ENCODE measurements around the gene DLGAP1. TPM values are rescaled to one million over a fixed set of nuclear protein-coding genes. Genes with fewer than 3 reads are reported as not detected.

The DLGAP1 gene
- total RNA-seq, 1 donor from 2014 or later, result 3.7 TPM

DNA sequence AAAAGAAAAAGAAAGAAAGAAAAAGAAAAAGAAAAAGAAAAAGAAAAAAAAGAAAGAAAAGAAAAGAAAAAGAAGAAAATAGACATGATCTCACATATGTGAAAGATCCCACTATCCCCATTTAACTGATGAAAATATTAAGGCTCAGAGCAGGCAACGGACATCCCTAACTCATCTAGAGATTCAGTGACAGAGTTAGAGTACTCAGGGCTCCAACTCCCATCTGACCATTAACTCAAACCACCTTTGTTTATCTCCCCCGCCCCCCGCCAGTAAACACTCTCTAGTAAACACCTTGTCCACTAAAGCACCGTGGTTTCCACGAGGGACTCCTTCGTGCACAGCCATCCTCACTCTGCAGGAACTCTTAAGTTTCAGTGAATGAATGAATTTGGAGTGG lies 862.2 kb downstream of the DLGAP1 start:
- Mint-ChIP-seq H3K27me3 (no peaks in the 10 kb centered on the region), H3K36me3 (peaks cover 3% of the 10 kb centered on the region), H3K4me3 (peak overlapping the region; percentile 91), H3K4me1 (ENCODE audit: unreplicated experiment) (peaks cover 47% of the 10 kb centered on the region), H3K9me3 (no peaks in the 10 kb centered on the region), H3K27ac (peak overlapping the region; percentile 97)
- TF ChIP-seq, protein P1, sequence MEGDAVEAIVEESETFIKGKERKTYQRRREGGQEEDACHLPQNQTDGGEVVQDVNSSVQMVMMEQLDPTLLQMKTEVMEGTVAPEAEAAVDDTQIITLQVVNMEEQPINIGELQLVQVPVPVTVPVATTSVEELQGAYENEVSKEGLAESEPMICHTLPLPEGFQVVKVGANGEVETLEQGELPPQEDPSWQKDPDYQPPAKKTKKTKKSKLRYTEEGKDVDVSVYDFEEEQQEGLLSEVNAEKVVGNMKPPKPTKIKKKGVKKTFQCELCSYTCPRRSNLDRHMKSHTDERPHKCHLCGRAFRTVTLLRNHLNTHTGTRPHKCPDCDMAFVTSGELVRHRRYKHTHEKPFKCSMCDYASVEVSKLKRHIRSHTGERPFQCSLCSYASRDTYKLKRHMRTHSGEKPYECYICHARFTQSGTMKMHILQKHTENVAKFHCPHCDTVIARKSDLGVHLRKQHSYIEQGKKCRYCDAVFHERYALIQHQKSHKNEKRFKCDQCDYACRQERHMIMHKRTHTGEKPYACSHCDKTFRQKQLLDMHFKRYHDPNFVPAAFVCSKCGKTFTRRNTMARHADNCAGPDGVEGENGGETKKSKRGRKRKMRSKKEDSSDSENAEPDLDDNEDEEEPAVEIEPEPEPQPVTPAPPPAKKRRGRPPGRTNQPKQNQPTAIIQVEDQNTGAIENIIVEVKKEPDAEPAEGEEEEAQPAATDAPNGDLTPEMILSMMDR (conservative IDR thresholded peaks at IDR 0.05), result no peak
- DNase-seq (ENCODE audit: extremely low spot score, unreplicated experiment), result no peak

DNA sequence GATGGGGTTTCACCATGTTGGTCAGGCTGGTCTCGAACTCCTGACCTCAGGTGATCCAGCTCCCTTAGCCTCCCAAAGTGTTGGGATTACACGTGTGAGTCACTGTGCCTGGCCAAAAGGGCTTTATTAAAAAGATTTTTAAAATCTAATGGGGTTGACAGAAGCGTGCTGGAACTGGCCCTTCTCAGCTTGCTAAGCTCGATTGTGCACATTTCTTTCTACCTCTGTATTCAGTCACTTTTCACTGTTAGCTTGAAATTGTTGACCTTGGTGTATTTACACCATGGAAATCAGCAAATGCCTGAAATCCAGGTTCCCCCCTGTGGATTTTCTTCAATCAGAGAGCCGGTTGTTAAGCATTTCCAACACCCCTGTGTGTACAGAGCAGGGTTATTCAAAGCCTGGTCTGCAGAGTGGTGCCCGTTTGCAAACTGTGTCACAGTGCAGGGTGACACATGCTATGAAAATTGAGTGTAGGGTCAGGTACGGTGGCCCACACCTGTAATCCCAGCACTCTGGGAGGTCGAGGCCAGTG lies 864.9 kb downstream of the DLGAP1 start:
- H3K36me3 Mint-ChIP-seq, result no peaks in the 10 kb centered on the region
- H3K4me1 Mint-ChIP-seq (ENCODE audit: unreplicated experiment), result peaks cover 30% of the 10 kb centered on the region
- peak overlapping the region; percentile 46 for H3K27ac Mint-ChIP-seq
- H3K4me3 Mint-ChIP-seq, result no peak overlapping the region
- TF ChIP-seq, protein P1 (conservative IDR thresholded peaks at IDR 0.05), result no peak
- no peak for DNase-seq (ENCODE audit: extremely low spot score, unreplicated experiment)
- H3K9me3 Mint-ChIP-seq, result peaks cover 5% of the 10 kb centered on the region
- no peaks in the 10 kb centered on the region for H3K27me3 Mint-ChIP-seq

DNA sequence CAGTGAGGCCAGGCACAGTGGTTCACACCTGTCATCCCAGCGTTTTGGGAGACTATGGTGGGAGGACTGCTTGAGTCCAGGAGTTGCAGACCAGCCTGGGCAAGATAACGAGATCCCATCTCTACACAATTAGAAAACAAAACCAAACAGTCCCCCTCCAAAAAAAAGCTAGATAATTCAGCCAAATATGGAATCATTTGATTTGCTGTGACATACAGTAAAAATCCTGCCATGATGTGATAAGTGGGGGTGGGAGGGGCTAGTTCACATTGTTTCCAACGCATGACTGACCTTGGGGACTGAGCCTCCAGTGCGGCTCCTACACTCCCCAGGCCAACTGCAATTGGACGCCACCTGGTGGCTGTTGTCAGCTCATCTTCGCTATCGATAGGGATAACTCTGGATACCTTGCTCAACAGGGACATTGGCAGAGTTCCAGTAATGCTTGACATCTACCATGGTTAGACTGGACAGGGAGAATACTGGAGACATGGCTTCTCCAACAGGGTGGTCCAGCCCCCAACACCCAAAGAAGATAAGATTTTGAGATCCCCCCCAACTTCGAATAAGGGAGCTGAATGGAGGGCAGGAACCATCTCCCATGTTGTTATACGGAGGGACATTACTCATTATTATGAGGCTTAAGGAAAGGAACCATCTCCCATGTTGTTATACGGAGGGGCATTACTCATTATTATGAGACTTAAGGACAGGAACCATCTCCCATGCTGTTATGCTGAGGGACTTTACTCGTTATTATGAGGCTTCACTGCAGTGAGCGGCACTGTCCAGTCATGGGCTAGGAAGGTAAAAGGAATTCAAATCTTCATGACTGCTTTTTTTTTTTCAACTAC lies 869.2 kb downstream of the DLGAP1 start:
- Mint-ChIP-seq H3K27me3 (peaks cover 3% of the 10 kb centered on the region), H3K36me3 (no peaks in the 10 kb centered on the region), H3K4me3 (no peak overlapping the region), H3K4me1 (ENCODE audit: unreplicated experiment) (peaks cover 7% of the 10 kb centered on the region), H3K27ac (peak overlapping the region; percentile 68), H3K9me3 (peaks cover 5% of the 10 kb centered on the region)
- DNase-seq (ENCODE audit: extremely low spot score, unreplicated experiment), result no peak
- TF ChIP-seq, protein P1 (conservative IDR thresholded peaks at IDR 0.05), result peak; percentile 83

DNA sequence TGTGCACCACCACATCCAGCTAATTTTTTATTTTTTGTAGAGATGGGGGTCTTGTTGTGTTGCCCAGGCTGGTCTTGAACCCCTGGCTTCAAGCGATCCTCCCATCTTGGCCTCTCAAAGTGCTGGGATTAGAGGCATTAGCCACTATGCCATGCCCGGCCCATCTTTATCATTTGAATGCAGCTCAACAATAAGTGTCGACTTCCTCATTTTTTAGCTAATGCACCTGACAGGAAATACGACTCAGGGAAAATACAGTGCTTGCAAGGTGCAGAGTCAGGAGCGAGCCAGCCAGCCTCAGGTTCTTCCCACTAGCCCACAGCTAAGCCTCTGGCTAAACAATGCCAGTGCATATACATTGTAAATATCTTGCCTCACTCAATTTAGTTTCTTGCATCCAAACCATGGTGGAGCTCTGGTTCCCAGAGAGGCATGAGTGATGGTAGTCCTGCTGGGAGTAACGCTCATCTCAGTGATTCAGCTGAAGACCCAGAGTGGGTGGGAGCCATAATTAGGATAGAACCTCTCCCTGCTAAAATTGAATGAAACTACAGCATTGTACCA lies 870.1 kb downstream of the DLGAP1 start:
- Mint-ChIP-seq H3K9me3 (peaks cover 5% of the 10 kb centered on the region), H3K4me1 (ENCODE audit: unreplicated experiment) (peaks cover 7% of the 10 kb centered on the region), H3K4me3 (no peak overlapping the region), H3K27ac (no peak overlapping the region), H3K27me3 (peaks cover 3% of the 10 kb centered on the region), H3K36me3 (no peaks in the 10 kb centered on the region)
- no peak for DNase-seq (ENCODE audit: extremely low spot score, unreplicated experiment)
- TF ChIP-seq, protein P1 (conservative IDR thresholded peaks at IDR 0.05), result no peak

DNA sequence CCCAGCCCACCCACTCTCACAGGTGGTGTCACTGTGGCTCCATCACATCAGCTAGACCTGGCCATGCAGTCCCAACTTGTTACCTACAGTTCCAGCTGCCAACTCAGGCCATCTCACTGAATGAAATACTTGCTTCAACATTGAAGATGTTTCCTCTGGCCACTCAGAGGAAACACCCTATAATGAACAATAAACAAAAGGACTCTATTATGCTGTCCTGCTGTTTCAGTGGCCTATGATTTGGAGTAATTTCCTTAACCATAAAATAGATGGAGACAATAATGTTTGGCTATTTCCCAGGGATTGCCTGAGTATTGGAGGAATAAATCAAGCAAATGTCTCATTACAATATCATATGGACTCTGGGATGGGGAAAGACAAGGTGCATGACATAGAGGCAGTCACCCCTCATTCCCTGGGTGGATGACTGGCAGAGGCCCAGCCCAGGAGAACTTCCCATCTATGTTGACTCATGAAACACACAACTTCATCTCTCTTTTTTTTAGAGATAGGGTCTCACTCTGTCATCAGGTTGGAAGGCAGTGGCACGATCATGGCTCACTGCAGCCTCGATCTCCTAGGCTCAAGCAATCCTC lies 870.7 kb downstream of the DLGAP1 start:
- TF ChIP-seq, protein P1 (conservative IDR thresholded peaks at IDR 0.05), result no peak

More for the DNA sequence above, 870.7 kb downstream of the DLGAP1 start:
- Mint-ChIP-seq H3K4me3 (no peak overlapping the region), H3K27me3 (peaks cover 3% of the 10 kb centered on the region), H3K4me1 (ENCODE audit: unreplicated experiment) (peaks cover 12% of the 10 kb centered on the region), H3K9me3 (peaks cover 5% of the 10 kb centered on the region), H3K27ac (no peak overlapping the region), H3K36me3 (no peaks in the 10 kb centered on the region)
- no peak for DNase-seq (ENCODE audit: extremely low spot score, unreplicated experiment)

Data from type B pancreatic cell (in vitro differentiated cells).